GM21526 (cell line): ENCODE measurements around the gene PIBF1.
"Not testable (repeated sequence)": the region's sequence is repeated elsewhere in the genome, so short reads cannot be mapped to it uniquely, and the experiment has no call there.

Experiments used
- ATAC-seq: cut with Tn5 transposase; IDR thresholded peaks from one replicate; pipeline ENCODE4 v1.9.1; 2021; ENCODE audit warnings: moderate library complexity; ENCODE audit not compliant: unreplicated experiment, low FRiP score

PIBF1 gene

GRCh38 chr13:72820898-72821279 lies 39.0 kb downstream of the PIBF1 start:
- no peak for ATAC-seq

GRCh38 chr13:72823081-72823480 lies 41.1 kb downstream of the PIBF1 start:
- no peak for ATAC-seq

GRCh38 chr13:72823724-72824123 lies 41.8 kb downstream of the PIBF1 start:
- ATAC-seq = no peak

- ATAC-seq = no peak
Observed at GRCh38 chr13:72834601-72835000, 52.7 kb downstream of the PIBF1 start.

- peak; percentile 95 for ATAC-seq
Observed at GRCh38 chr13:72839831-72840426, 58.0 kb downstream of the PIBF1 start.

GRCh38 chr13:72842991-72843390 lies 61.1 kb downstream of the PIBF1 start:
- ATAC-seq = no peak

- ATAC-seq = not testable (repeated sequence)
Observed at GRCh38 chr13:72845148-72845547, 63.2 kb downstream of the PIBF1 start.

GRCh38 chr13:72849571-72849970 lies 67.6 kb downstream of the PIBF1 start:
- ATAC-seq = no peak

GRCh38 chr13:72850959-72851677 lies 69.2 kb downstream of the PIBF1 start:
- no peak for ATAC-seq

- no peak for ATAC-seq
Observed at GRCh38 chr13:72851678-72852014, 69.7 kb downstream of the PIBF1 start.

GRCh38 chr13:72852207-72852606 lies 70.3 kb downstream of the PIBF1 start:
- no peak for ATAC-seq

GRCh38 chr13:72853000-72853399 lies 71.1 kb downstream of the PIBF1 start:
- no peak for ATAC-seq

- ATAC-seq = peak; percentile 91
Observed at GRCh38 chr13:72864142-72865011, 82.4 kb downstream of the PIBF1 start.

GRCh38 chr13:72868229-72868628 lies 86.3 kb downstream of the PIBF1 start:
- no peak for ATAC-seq

- no peak for ATAC-seq
Observed at GRCh38 chr13:72875233-72875632, 93.3 kb downstream of the PIBF1 start.

GRCh38 chr13:72884101-72884500 lies 102.2 kb downstream of the PIBF1 start:
- ATAC-seq = no peak

GRCh38 chr13:72886272-72887067 lies 104.5 kb downstream of the PIBF1 start:
- no peak for ATAC-seq

GRCh38 chr13:72889495-72889894 lies 107.6 kb downstream of the PIBF1 start:
- ATAC-seq = no peak

GRCh38 chr13:72890546-72890945 lies 108.6 kb downstream of the PIBF1 start:
- no peak for ATAC-seq

- no peak for ATAC-seq
Observed at GRCh38 chr13:72891423-72891822, 109.5 kb downstream of the PIBF1 start.

GRCh38 chr13:72896869-72897268 lies 114.9 kb downstream of the PIBF1 start:
- ATAC-seq = no peak
